Sigmoid colon (tissue), 7 donors: ENCODE results near the gene KIF26B. TPM values are rescaled to one million over a fixed set of nuclear protein-coding genes. Genes with fewer than 3 reads are reported as not detected.
"Not testable (repeated sequence)": the region's sequence is repeated elsewhere in the genome, so short reads cannot be mapped to it uniquely, and the experiment has no call there.

ENCODE experiments used
- DNase-seq: peaks from one replicate; pipeline ENCODE4 v3.0.0-alpha.2; 2019
- H3K27ac ChIP-seq, 4 donors: fragments of 200-600 bp; sonication (generic); one replicate each; pipeline ENCODE4 v1.5.1; 2016 to 2019; ENCODE audit warnings: mild to moderate bottlenecking in 1 of 4
- H3K27me3 ChIP-seq, 3 donors: fragments of 200-600 bp; sonication (generic); one replicate each; pipeline ENCODE4 v1.5.1; 2019; ENCODE audit warnings: mild to moderate bottlenecking in 1 of 3
- H3K36me3 ChIP-seq, 4 donors: fragments of 200-600 bp; sonication (generic); one replicate each; pipeline ENCODE4 v1.5.1; 2016 to 2019
- H3K4me1 ChIP-seq, 4 donors: fragments of 200-600 bp; sonication (generic); one replicate each; pipeline ENCODE4 v1.5.1; 2017 to 2019
- H3K4me3 ChIP-seq, 4 donors: fragments of 200-600 bp; sonication (generic); one replicate each; pipeline ENCODE4 v1.5.1; 2017 to 2019; ENCODE audit warnings: mild to moderate bottlenecking in 2 of 4, moderate library complexity in 1 of 4
- H3K9me3 ChIP-seq, 4 donors: fragments of 200-600 bp in 3 of 4; sonication (generic) in 3 of 4; one replicate each; pipeline versions ENCODE4 v1.5.1 to v1.6.1; 2013 to 2019
- CTCF ChIP-seq, 4 experiments: fragments of 450-650 bp in 3 of 4; fragments of 200-600 bp in 1 of 4; IDR thresholded peaks; one replicate each; pipeline ENCODE4 v1.5.1; 2016 to 2019; ENCODE audit warnings: antibody characterized with exemption in 4 of 4, mild to moderate bottlenecking in 3 of 4, moderate library complexity in 2 of 4
- EP300 ChIP-seq, 4 donors: sonication (generic); formaldehyde crosslinking; IDR thresholded peaks; one replicate each; pipeline ENCODE4 v1.6.1; 2017; ENCODE audit warnings: antibody characterized with exemption in 4 of 4
- POLR2A ChIP-seq, 2 donors: fragments of 450-650 bp; IDR thresholded peaks; one replicate each; pipeline ENCODE4 v1.6.1; 2016; ENCODE audit warnings: antibody characterized with exemption in 2 of 2, mild to moderate bottlenecking in 2 of 2, moderate library complexity in 2 of 2
- POLR2AphosphoS5 ChIP-seq, 4 donors: sonication (generic); formaldehyde crosslinking; IDR thresholded peaks; one replicate each; pipeline ENCODE4 v1.6.1; 2017; ENCODE audit warnings: antibody characterized with exemption in 4 of 4
- WGBS, 2 donors: extraction: QIAGEN DNeasy Blood & Tissue Kit; methylation state at CpG; one replicate each; pipeline ENCODE4 v1.1.7; 2013; 5-methylcytosine and 5-hydroxymethylcytosine counted together
- intact Hi-C: fragments of 100-400 bp; cut with DNase I; formaldehyde crosslinking; loops from one replicate; pipeline ENCODE4 v1.15.1; 2023
- polyA plus RNA-seq, 3 donors: library from polyadenylated mRNA; stranded (reverse); fragments of 200-250 nt; gene quantifications; one replicate each; pipeline ENCODE4 v1.2.3, GENCODE V29; 2013
- total RNA-seq, 4 donors: library from RNA; depleted of rRNA; stranded (reverse); fragments of >200 nt; gene quantifications; one replicate each; pipeline ENCODE4 v1.1.0, GENCODE V29; 2016
- donor health status: healthy with polysubstance abuse.
- donor health status: Bipolar disorder and iron deficiency.
- donor health status: healthy.

KIF26B gene
- total and polyA plus RNA-seq, 7 donors = under 0.01 to 5.5 (median 1.4) TPM; not detected in 1

GRCh38 chr1:245730801-245731200 lies 576.0 kb downstream of the KIF26B start:
- H3K27me3 ChIP-seq = no peaks in the 10 kb centered on the region
- no peaks in the 10 kb centered on the region for H3K36me3 ChIP-seq
- H3K4me3 ChIP-seq = no peak overlapping the region
- H3K9me3 ChIP-seq = peaks cover 0 to 10% (median 1%) of the 10 kb centered on the region in 4 donors
- no peak for DNase-seq
- no peak for TF ChIP-seq CTCF (IDR thresholded peaks at IDR 0.05)
- TF ChIP-seq POLR2A (IDR thresholded peaks at IDR 0.05) = no peak
- no peak for TF ChIP-seq POLR2AphosphoS5 (IDR thresholded peaks at IDR 0.05)
- no peak for TF ChIP-seq EP300 (IDR thresholded peaks at IDR 0.05)
- WGBS, 2 donors = 85 to 89% methylated on average over 2 of the region's 2 CpGs
- no peaks in the 10 kb centered on the region for H3K4me1 ChIP-seq
- no peak overlapping the region for H3K27ac ChIP-seq
- intact Hi-C loops = no loop called here

- H3K36me3 ChIP-seq, intact Hi-C loops, H3K27ac ChIP-seq, H3K27me3 ChIP-seq, H3K4me3 ChIP-seq, DNase-seq, H3K9me3 ChIP-seq, H3K4me1 ChIP-seq: not testable (repeated sequence)
- WGBS, 2 donors = 93 to 99% methylated on average over 1 of the region's 1 CpG
These were observed 585.6 kb downstream of the KIF26B start for GRCh38 chr1:245740336-245740735.

- intact Hi-C loops = no loop called here
- H3K4me3 ChIP-seq = no peak overlapping the region
- TF ChIP-seq CTCF (IDR thresholded peaks at IDR 0.05) = no peak
- TF ChIP-seq POLR2A (IDR thresholded peaks at IDR 0.05) = no peak
- no peak for TF ChIP-seq EP300 (IDR thresholded peaks at IDR 0.05)
- TF ChIP-seq POLR2AphosphoS5 (IDR thresholded peaks at IDR 0.05) = no peak
- H3K36me3 ChIP-seq = no peaks in the 10 kb centered on the region
- H3K4me1 ChIP-seq = no peaks in the 10 kb centered on the region
- WGBS, 2 donors = 76 to 84% methylated on average over 9 of the region's 9 CpGs
- no peak for DNase-seq
- no peak overlapping the region for H3K27ac ChIP-seq
- no peaks in the 10 kb centered on the region for H3K27me3 ChIP-seq
- H3K9me3 ChIP-seq = peaks cover 0 to 5% (median 2%) of the 10 kb centered on the region in 4 donors
These were observed 588.1 kb downstream of the KIF26B start for GRCh38 chr1:245742896-245743295.

- Histone ChIP-seq H3K36me3 (no peaks in the 10 kb centered on the region), H3K27me3 (no peaks in the 10 kb centered on the region), H3K27ac (no peak overlapping the region), H3K4me3 (no peak overlapping the region), H3K4me1 (no peaks in the 10 kb centered on the region), H3K9me3 (peaks cover 0 to 3% (median 1%) of the 10 kb centered on the region in 4 donors)
- intact Hi-C loops = no loop called here
- 76 to 95% methylated on average over 10 of the region's 10 CpGs for WGBS, 2 donors
- no peak for DNase-seq
- TF ChIP-seq POLR2AphosphoS5 (IDR thresholded peaks at IDR 0.05) (no peak), CTCF (IDR thresholded peaks at IDR 0.05) (no peak), POLR2A (IDR thresholded peaks at IDR 0.05) (no peak), EP300 (IDR thresholded peaks at IDR 0.05) (no peak)
These were observed 593.5 kb downstream of the KIF26B start for GRCh38 chr1:245748240-245748639.

GRCh38 chr1:245748646-245749045 lies 593.9 kb downstream of the KIF26B start:
- peaks cover 0 to 3% (median 1%) of the 10 kb centered on the region in 4 donors for H3K9me3 ChIP-seq
- intact Hi-C loops = no loop called here
- H3K27me3 ChIP-seq = no peaks in the 10 kb centered on the region
- no peaks in the 10 kb centered on the region for H3K4me1 ChIP-seq
- H3K36me3 ChIP-seq = no peaks in the 10 kb centered on the region
- WGBS, 2 donors = 89 to 91% methylated on average over 3 of the region's 3 CpGs
- no peak for DNase-seq
- TF ChIP-seq EP300 (IDR thresholded peaks at IDR 0.05) = no peak
- no peak overlapping the region for H3K27ac ChIP-seq
- no peak overlapping the region for H3K4me3 ChIP-seq

GRCh38 chr1:245749053-245749452 lies 594.3 kb downstream of the KIF26B start:
- TF ChIP-seq POLR2AphosphoS5 (IDR thresholded peaks at IDR 0.05) = no peak
- TF ChIP-seq CTCF (IDR thresholded peaks at IDR 0.05) = no peak

More at GRCh38 chr1:245749053-245749452, 594.3 kb downstream of the KIF26B start:
- intact Hi-C loops = no loop called here
- no peak for DNase-seq
- Histone ChIP-seq H3K27me3 (no peaks in the 10 kb centered on the region), H3K9me3 (peaks cover 0 to 3% (median 1%) of the 10 kb centered on the region in 4 donors), H3K4me1 (no peaks in the 10 kb centered on the region), H3K36me3 (no peaks in the 10 kb centered on the region), H3K4me3 (no peak overlapping the region), H3K27ac (no peak overlapping the region)
- 80 to 81% methylated on average over 3 of the region's 3 CpGs for WGBS, 2 donors
